Measurements from ENCODE around the gene ZBTB21.

The ZBTB21 gene

GRCh38 chr21:41948901-41949300 is 61.3 kb downstream of the ZBTB21 start:
- DNase-seq: no peak

GRCh38 chr21:41948078-41948895 is 61.9 kb downstream of the ZBTB21 start:
- no peak for DNase-seq

- no peak for DNase-seq
Measured at GRCh38 chr21:41945982-41946381, 64.2 kb downstream of the ZBTB21 start.

- no peak for DNase-seq
Measured at GRCh38 chr21:41943851-41944250, 66.3 kb downstream of the ZBTB21 start.

- no peak for DNase-seq
Measured at GRCh38 chr21:41942457-41942856, 67.7 kb downstream of the ZBTB21 start.

GRCh38 chr21:41941941-41942340 is 68.2 kb downstream of the ZBTB21 start:
- no peak for DNase-seq

- DNase-seq: no peak
Measured at GRCh38 chr21:41940431-41940830, 69.7 kb downstream of the ZBTB21 start.

GRCh38 chr21:41939391-41939790 is 70.8 kb downstream of the ZBTB21 start:
- DNase-seq: no peak
